OCI-LY3 (cell line): ENCODE data around the gene C20orf141.
"Not testable (repeated sequence)": the region's sequence is repeated elsewhere in the genome, so short reads cannot be mapped to it uniquely, and the experiment has no call there.

ENCODE experiments used
- H2AFZ ChIP-seq: fragments of 200-600, 300-600 bp; shearing (Covaris generic); 2 replicates; pipeline ENCODE4 v1.6.0; 2014; ENCODE audit warnings: antibody characterized with exemption, low read depth, low read length
- H3K27ac ChIP-seq: fragments of 200-600, 300-600 bp; sonication (generic); 2 replicates; pipeline ENCODE4 v1.5.1; 2014; ENCODE audit warnings: mild to moderate bottlenecking, low read length, moderate library complexity, mixed read lengths
- H3K27me3 ChIP-seq: fragments of 200-600, 300-600 bp; sonication (generic); 2 replicates; pipeline ENCODE4 v1.6.1; 2014; ENCODE audit warnings: low read depth, low read length, mixed read lengths
- H3K36me3 ChIP-seq: fragments of 200-600, 300-600 bp; sonication (generic); replicated peaks from 2 replicates; pipeline ENCODE3; 2014; ENCODE audit warnings: low read depth, low read length, mixed read lengths
- H3K4me1 ChIP-seq: fragments of 300-600, 200-600 bp; sonication (generic); 2 replicates; pipeline ENCODE4 v1.6.1; 2014; ENCODE audit warnings: low read length, mixed read lengths
- H3K4me2 ChIP-seq: fragments of 200-600, 300-600 bp; sonication (generic); 2 replicates; pipeline ENCODE4 v1.6.1; 2014; ENCODE audit warnings: low read length, mixed read lengths
- H3K4me3 ChIP-seq: fragments of 300-600, 200-600 bp; sonication (generic); 2 replicates; pipeline ENCODE4 v1.5.1; 2014; ENCODE audit warnings: antibody characterized with exemption, mild to moderate bottlenecking, low read length, moderate library complexity
- H3K79me2 ChIP-seq: fragments of 300-600, 200-600 bp; shearing (Covaris generic); 2 replicates; pipeline ENCODE4 v1.6.1; 2014; ENCODE audit warnings: mild to moderate bottlenecking, low read length, mixed read lengths
- H3K9ac ChIP-seq: fragments of 300-600, 200-600 bp; shearing (Covaris generic); 2 replicates; pipeline ENCODE4 v1.6.0; 2014; ENCODE audit warnings: mild to moderate bottlenecking, low read length, moderate library complexity
- H3K9me3 ChIP-seq: fragments of 200-600, 300-600 bp; shearing (Covaris generic); 2 replicates; pipeline ENCODE4 v1.6.1; 2014; ENCODE audit warnings: low read length, mixed read lengths; ENCODE audit not compliant: insufficient read depth
- H4K20me1 ChIP-seq: fragments of 200-600, 300-600 bp; sonication (generic); 2 replicates; pipeline ENCODE4 v1.6.1; 2016; ENCODE audit warnings: low read length, mixed read lengths; ENCODE audit not compliant: insufficient read depth
- EZH2phosphoT487 ChIP-seq: fragments of 200-600 bp; shearing (Covaris generic); IDR thresholded peaks from 2 replicates; pipeline ENCODE4 v1.6.1; 2018; ENCODE audit warnings: antibody characterized with exemption, mixed run types, low read depth
- TF ChIP-seq, protein P1 (sequence below): fragments of 200-600, 300-600 bp; sonication (generic); IDR thresholded peaks from 2 replicates; pipeline ENCODE4 v1.5.1; 2014; ENCODE audit warnings: antibody characterized with exemption, low read length, low read depth

Gene C20orf141

DNA sequence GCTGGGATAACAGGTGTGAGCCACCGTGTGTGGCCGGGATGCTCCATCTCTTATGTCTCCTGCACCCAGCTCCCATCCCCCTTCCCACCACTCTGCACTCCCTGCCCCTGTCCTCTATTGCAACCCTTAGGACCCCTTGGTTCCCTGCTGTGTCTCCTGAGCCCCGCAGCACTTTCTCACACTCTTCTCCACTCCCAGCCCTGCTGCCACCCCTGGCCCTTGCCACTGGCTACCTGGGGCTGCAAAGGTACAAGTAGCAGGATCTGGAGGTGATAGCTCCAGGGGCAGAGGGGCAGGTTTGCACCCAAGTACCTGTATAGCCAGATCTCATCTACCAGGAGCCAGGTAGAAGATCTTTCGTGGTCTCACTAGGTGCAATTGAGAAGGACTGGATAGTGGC lies 7.8 kb upstream of the C20orf141 start:
- Histone ChIP-seq H3K36me3 (no peaks in the 10 kb centered on the region), H3K9ac (no peak overlapping the region), H4K20me1 (no peaks in the 10 kb centered on the region), H3K27ac (no peak overlapping the region), H3K27me3 (peaks cover 32% of the 10 kb centered on the region; the same call in 1 of the 2 replicates), H3K79me2 (no peaks in the 10 kb centered on the region), H3K4me3 (no peak overlapping the region), H3K4me1 (no peaks in the 10 kb centered on the region), H3K4me2 (no peak overlapping the region), H2AFZ (no peak overlapping the region), H3K9me3 (peaks cover 2% of the 10 kb centered on the region)
- no peak for TF ChIP-seq EZH2phosphoT487
- TF ChIP-seq, protein P1, sequence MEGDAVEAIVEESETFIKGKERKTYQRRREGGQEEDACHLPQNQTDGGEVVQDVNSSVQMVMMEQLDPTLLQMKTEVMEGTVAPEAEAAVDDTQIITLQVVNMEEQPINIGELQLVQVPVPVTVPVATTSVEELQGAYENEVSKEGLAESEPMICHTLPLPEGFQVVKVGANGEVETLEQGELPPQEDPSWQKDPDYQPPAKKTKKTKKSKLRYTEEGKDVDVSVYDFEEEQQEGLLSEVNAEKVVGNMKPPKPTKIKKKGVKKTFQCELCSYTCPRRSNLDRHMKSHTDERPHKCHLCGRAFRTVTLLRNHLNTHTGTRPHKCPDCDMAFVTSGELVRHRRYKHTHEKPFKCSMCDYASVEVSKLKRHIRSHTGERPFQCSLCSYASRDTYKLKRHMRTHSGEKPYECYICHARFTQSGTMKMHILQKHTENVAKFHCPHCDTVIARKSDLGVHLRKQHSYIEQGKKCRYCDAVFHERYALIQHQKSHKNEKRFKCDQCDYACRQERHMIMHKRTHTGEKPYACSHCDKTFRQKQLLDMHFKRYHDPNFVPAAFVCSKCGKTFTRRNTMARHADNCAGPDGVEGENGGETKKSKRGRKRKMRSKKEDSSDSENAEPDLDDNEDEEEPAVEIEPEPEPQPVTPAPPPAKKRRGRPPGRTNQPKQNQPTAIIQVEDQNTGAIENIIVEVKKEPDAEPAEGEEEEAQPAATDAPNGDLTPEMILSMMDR = no peak

GRCh38 chr20:2807929-2808328 lies 6.9 kb upstream of the C20orf141 start:
- H3K4me2 ChIP-seq, H2AFZ ChIP-seq, H4K20me1 ChIP-seq, H3K79me2 ChIP-seq, H3K4me1 ChIP-seq, H3K9ac ChIP-seq, H3K9me3 ChIP-seq, H3K4me3 ChIP-seq, H3K27ac ChIP-seq, H3K36me3 ChIP-seq: not testable (repeated sequence)
- peaks cover 30% of the 10 kb centered on the region; the same call in 1 of the 2 replicates for H3K27me3 ChIP-seq

GRCh38 chr20:2809690-2810089 lies 5.1 kb upstream of the C20orf141 start:
- peaks cover 6% of the 10 kb centered on the region for H3K9me3 ChIP-seq
- H3K4me2 ChIP-seq = no peak overlapping the region
- no peaks in the 10 kb centered on the region for H4K20me1 ChIP-seq
- H2AFZ ChIP-seq = no peak overlapping the region
- H3K9ac ChIP-seq = no peak overlapping the region
- TF ChIP-seq, protein P1 = no peak
- TF ChIP-seq EZH2phosphoT487 = no peak
- H3K27me3 ChIP-seq = peaks cover 21% of the 10 kb centered on the region; the same call in 1 of the 2 replicates
- no peaks in the 10 kb centered on the region for H3K79me2 ChIP-seq
- H3K36me3 ChIP-seq = no peaks in the 10 kb centered on the region
- H3K4me3 ChIP-seq = no peak overlapping the region
- no peaks in the 10 kb centered on the region for H3K4me1 ChIP-seq
- no peak overlapping the region for H3K27ac ChIP-seq

GRCh38 chr20:2812189-2812588 lies 2.6 kb upstream of the C20orf141 start:
- H3K9me3 ChIP-seq = peaks cover 6% of the 10 kb centered on the region
- H3K4me1 ChIP-seq = no peaks in the 10 kb centered on the region
- no peak overlapping the region for H2AFZ ChIP-seq
- TF ChIP-seq EZH2phosphoT487 = no peak
- TF ChIP-seq, protein P1 = no peak
- H3K27ac ChIP-seq = no peak overlapping the region
- no peak overlapping the region for H3K9ac ChIP-seq
- no peaks in the 10 kb centered on the region for H3K36me3 ChIP-seq
- H4K20me1 ChIP-seq = no peaks in the 10 kb centered on the region
- H3K27me3 ChIP-seq = peaks cover 15% of the 10 kb centered on the region; the same call in 1 of the 2 replicates
- H3K4me2 ChIP-seq = no peak overlapping the region
- no peaks in the 10 kb centered on the region for H3K79me2 ChIP-seq
- H3K4me3 ChIP-seq = no peak overlapping the region

- Histone ChIP-seq H2AFZ (no peak overlapping the region), H3K4me2 (no peak overlapping the region), H3K36me3 (no peaks in the 10 kb centered on the region), H3K4me1 (no peaks in the 10 kb centered on the region), H3K9me3 (peaks cover 6% of the 10 kb centered on the region), H3K27me3 (peaks cover 8% of the 10 kb centered on the region; the same call in 1 of the 2 replicates), H3K9ac (no peak overlapping the region), H3K27ac (no peak overlapping the region), H3K79me2 (no peaks in the 10 kb centered on the region), H4K20me1 (no peaks in the 10 kb centered on the region), H3K4me3 (no peak overlapping the region)
- TF ChIP-seq, protein P1 = no peak
- TF ChIP-seq EZH2phosphoT487 = no peak
These were observed 711 bp upstream of the C20orf141 start for GRCh38 chr20:2814076-2814475.
